GM21390 (cell line): ENCODE results near the gene HEXB.
"Not testable (repeated sequence)": the region's sequence is repeated elsewhere in the genome, so short reads cannot be mapped to it uniquely, and the experiment has no call there.

Experiments
- ATAC-seq: cut with Tn5 transposase; IDR thresholded peaks from one replicate; pipeline ENCODE4 v1.9.1; 2021; ENCODE audit not compliant: unreplicated experiment

HEXB gene

GRCh38 chr5:74725331-74725730 is 40.3 kb downstream of the HEXB start:
- no peak for ATAC-seq

GRCh38 chr5:74736759-74737158 is 51.7 kb downstream of the HEXB start:
- ATAC-seq = no peak

- no peak for ATAC-seq
Observed at GRCh38 chr5:74738406-74738805, 53.4 kb downstream of the HEXB start.

GRCh38 chr5:74748742-74749141 is 63.7 kb downstream of the HEXB start:
- not testable (repeated sequence) for ATAC-seq

GRCh38 chr5:74761241-74761640 is 76.2 kb downstream of the HEXB start:
- no peak for ATAC-seq

- no peak for ATAC-seq
Observed at GRCh38 chr5:74762599-74762998, 77.6 kb downstream of the HEXB start.

GRCh38 chr5:74763504-74763903 is 78.5 kb downstream of the HEXB start:
- ATAC-seq = no peak

GRCh38 chr5:74765201-74765600 is 80.2 kb downstream of the HEXB start:
- ATAC-seq = no peak

- no peak for ATAC-seq
Observed at GRCh38 chr5:74765929-74766328, 80.9 kb downstream of the HEXB start.

- ATAC-seq = peak; percentile 31
Observed at GRCh38 chr5:74766418-74766848, 81.4 kb downstream of the HEXB start.

- ATAC-seq = peak; percentile 93
Observed at GRCh38 chr5:74766849-74767578, 82.0 kb downstream of the HEXB start, which contains the start of the genes GFM2 and NSA2. Gene GFM2, minus strand, starts transcription at chr5:74767117. Its CDS starts 3,375 bp downstream, at chr5:74763742. Gene NSA2, plus strand, starts transcription at chr5:74767249. Its CDS starts 112 bp downstream, at chr5:74767361.

- peak; percentile 25 for ATAC-seq
Observed at GRCh38 chr5:74767579-74767913, 82.5 kb downstream of the HEXB start.
